Lower lobe of right lung (tissue), 2 donors: ENCODE measurements around the gene KIF3B. TPM values are rescaled to one million over a fixed set of nuclear protein-coding genes. Genes with fewer than 3 reads are reported as not detected.

Experiments
- ATAC-seq, 2 donors: fragments of 200-7000 bp; cut with Tn5 transposase; one replicate each; pipeline ENCODE4 v1.9.1; 2020 to 2022; ENCODE audit warnings: mild to moderate bottlenecking in 2 of 2, moderate library complexity in 2 of 2
- DNase-seq: peaks from one replicate; pipeline ENCODE4 v3.0.0-alpha.2; 2020
- H3K27ac ChIP-seq: fragments of 200-600 bp; one replicate; pipeline ENCODE4 v1.8.0; 2022
- H3K27me3 ChIP-seq: fragments of 200-600 bp; one replicate; pipeline ENCODE4 v1.8.0; 2022; ENCODE audit warnings: low read depth
- H3K36me3 ChIP-seq: fragments of 200-600 bp; one replicate; pipeline ENCODE4 v1.8.0; 2022; ENCODE audit warnings: mild to moderate bottlenecking
- H3K4me1 ChIP-seq: fragments of 200-600 bp; one replicate; pipeline ENCODE4 v1.8.0; 2022
- H3K4me3 ChIP-seq: fragments of 200-600 bp; one replicate; pipeline ENCODE4 v1.8.0; 2022; ENCODE audit warnings: mild to moderate bottlenecking
- H3K9me3 ChIP-seq: fragments of 200-600 bp; one replicate; pipeline ENCODE4 v1.8.0; 2022
- CTCF ChIP-seq: fragments of 200-600 bp; IDR thresholded peaks from one replicate; pipeline ENCODE4 v1.8.0; 2022; ENCODE audit warnings: antibody characterized with exemption, mild to moderate bottlenecking
- intact Hi-C: fragments of 100-400 bp; cut with DNase I; formaldehyde crosslinking; loops from one replicate; pipeline ENCODE4 v1.11.0; 2022
- total RNA-seq: library from RNA; stranded (reverse); fragmentation: NEBNext Ultra II Directional; extraction: Animal tissue kit (Norgen Biotek cat#: 25700); gene quantifications from one replicate; pipeline ENCODE4 v1.2.1, GENCODE V29; 2021
- donor health status: DM: no; HTN: yes; CAD: no; lungs with severe emphysema.

The KIF3B gene
- total RNA-seq, 1 donor from 2014 or later = 28.0 TPM

- ATAC-seq = no peak
- no peak overlapping the region for H3K27ac ChIP-seq
- no peaks in the 10 kb centered on the region for H3K4me1 ChIP-seq
- H3K9me3 ChIP-seq = no peaks in the 10 kb centered on the region
- H3K36me3 ChIP-seq = peaks cover under 1% of the 10 kb centered on the region
- no peak for DNase-seq
- intact Hi-C loops = no loop called here
- TF ChIP-seq CTCF = no peak
- H3K4me3 ChIP-seq = no peak overlapping the region
- no peaks in the 10 kb centered on the region for H3K27me3 ChIP-seq
Measured at GRCh38 chr20:32297439-32297838, 20.0 kb downstream of the KIF3B start.

GRCh38 chr20:32300647-32301046, 23.2 kb downstream of the KIF3B start:
- no peak overlapping the region for H3K4me3 ChIP-seq
- intact Hi-C loops = no loop called here
- no peak for TF ChIP-seq CTCF

GRCh38 chr20:32301719-32302506, 24.5 kb downstream of the KIF3B start:
- Histone ChIP-seq H3K27ac (no peak overlapping the region), H3K4me3 (no peak overlapping the region), H3K36me3 (peaks cover 4% of the 10 kb centered on the region), H3K27me3 (no peaks in the 10 kb centered on the region), H3K9me3 (no peaks in the 10 kb centered on the region), H3K4me1 (no peaks in the 10 kb centered on the region)
- intact Hi-C loops = no loop called here
- DNase-seq (no peak), ATAC-seq (no peak)
- no peak for TF ChIP-seq CTCF

More at GRCh38 chr20:32300647-32301046, 23.2 kb downstream of the KIF3B start:
- no peak for ATAC-seq
- Histone ChIP-seq H3K4me1 (no peaks in the 10 kb centered on the region), H3K9me3 (no peaks in the 10 kb centered on the region), H3K27me3 (no peaks in the 10 kb centered on the region), H3K27ac (no peak overlapping the region), H3K36me3 (peaks cover 4% of the 10 kb centered on the region)
- DNase-seq = no peak

- Histone ChIP-seq H3K27me3 (no peaks in the 10 kb centered on the region), H3K4me1 (no peaks in the 10 kb centered on the region), H3K36me3 (peaks cover 4% of the 10 kb centered on the region), H3K4me3 (no peak overlapping the region), H3K9me3 (no peaks in the 10 kb centered on the region), H3K27ac (no peak overlapping the region)
- no peak for TF ChIP-seq CTCF
- intact Hi-C loops = no loop called here
- no peak for DNase-seq
- ATAC-seq = no peak
Measured at GRCh38 chr20:32302507-32302872, 25.0 kb downstream of the KIF3B start.

GRCh38 chr20:32304131-32304746, 26.8 kb downstream of the KIF3B start:
- Histone ChIP-seq H3K4me3 (no peak overlapping the region), H3K27me3 (no peaks in the 10 kb centered on the region), H3K9me3 (no peaks in the 10 kb centered on the region), H3K27ac (no peak overlapping the region), H3K36me3 (peaks cover 4% of the 10 kb centered on the region), H3K4me1 (no peaks in the 10 kb centered on the region)
- DNase-seq (no peak), ATAC-seq (no peak)
- no peak for TF ChIP-seq CTCF
- intact Hi-C loops = no loop called here
